ENCODE results near the gene BICD1.

DNA sequence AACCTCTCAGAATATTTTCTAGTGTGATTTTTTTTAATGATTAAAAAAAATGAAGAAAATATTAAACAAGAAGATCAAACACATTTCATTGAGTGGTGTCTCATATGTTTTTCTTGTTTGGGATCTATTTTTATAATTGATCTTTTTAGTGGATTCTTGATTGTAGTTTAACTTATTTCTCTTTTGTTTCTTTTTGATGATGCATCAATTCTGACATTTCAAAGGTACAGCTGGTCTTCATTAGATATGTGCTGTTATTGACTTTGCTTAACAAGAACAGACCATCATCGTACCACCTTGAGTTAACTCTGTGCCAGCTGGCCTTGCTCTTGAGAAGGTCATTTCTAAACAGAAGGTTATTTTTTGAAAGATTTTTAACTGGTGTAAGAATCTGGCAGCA is 246.9 kb downstream of the BICD1 start:
- TF ChIP-seq POLR2AphosphoS2 (conservative IDR thresholded peaks at IDR 0.05; ENCODE audit: low read length) (no peak), ESRRA (IDR thresholded peaks at IDR 0.05; ENCODE audit: borderline replicate concordance, low read length) (no peak), CTCF (IDR thresholded peaks at IDR 0.05) (no peak), NPAS2 (CRISPR knock-in tag; IDR thresholded peaks at IDR 0.05; ENCODE audit: borderline replicate concordance) (no peak), HEYL (CRISPR knock-in tag; IDR thresholded peaks at IDR 0.05) (no peak), POLR2A (IDR thresholded peaks at IDR 0.05; ENCODE audit: low read length) (no peak), USF2 (IDR thresholded peaks at IDR 0.05) (no peak), HOXA7 (CRISPR knock-in tag; IDR thresholded peaks at IDR 0.05) (no peak), SREBF2 (IDR thresholded peaks at IDR 0.05) (no peak), EP300 (IDR thresholded peaks at IDR 0.05) (no peak)
- TF ChIP-seq, protein P1, sequence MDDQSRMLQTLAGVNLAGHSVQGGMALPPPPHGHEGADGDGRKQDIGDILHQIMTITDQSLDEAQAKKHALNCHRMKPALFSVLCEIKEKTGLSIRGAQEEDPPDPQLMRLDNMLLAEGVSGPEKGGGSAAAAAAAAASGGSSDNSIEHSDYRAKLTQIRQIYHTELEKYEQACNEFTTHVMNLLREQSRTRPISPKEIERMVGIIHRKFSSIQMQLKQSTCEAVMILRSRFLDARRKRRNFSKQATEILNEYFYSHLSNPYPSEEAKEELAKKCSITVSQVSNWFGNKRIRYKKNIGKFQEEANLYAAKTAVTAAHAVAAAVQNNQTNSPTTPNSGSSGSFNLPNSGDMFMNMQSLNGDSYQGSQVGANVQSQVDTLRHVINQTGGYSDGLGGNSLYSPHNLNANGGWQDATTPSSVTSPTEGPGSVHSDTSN (IDR thresholded peaks at IDR 0.05), result no peak
